CD4-positive, alpha-beta T cell (primary cell): ENCODE results near the gene UBE2I. TPM values are rescaled to one million over a fixed set of nuclear protein-coding genes. Genes with fewer than 3 reads are reported as not detected.

Experiments
- ATAC-seq: fragments of 200-7000 bp; cut with Tn5 transposase; one replicate; pipeline ENCODE4 v1.10.0; 2022; ENCODE audit warnings: mild to moderate bottlenecking; ENCODE audit not compliant: poor library complexity
- CTCF ChIA-PET: fragments of 350-600 bp; sonication (Branson Sonifier 250); formaldehyde crosslinking; loops from one replicate; lab custom pipeline; 2021; ENCODE audit warnings: antibody characterized with exemption, inconsistent platforms; lab: Charles Lee
- POLR2A ChIA-PET: fragments of 350-600 bp; sonication (Branson Sonifier 250); formaldehyde crosslinking; loops from one replicate; lab custom pipeline; 2021; ENCODE audit warnings: antibody characterized with exemption, inconsistent platforms; lab: Charles Lee
- DNase-seq, 14 experiments: peaks; one replicate each; pipeline ENCODE4 v3.0.0-alpha.2; 2013 to 2020; ENCODE audit warnings: mixed read lengths in 2 of 14
- H3K27ac ChIP-seq, 2 donors: one replicate each; pipeline versions ENCODE4 v1.5.1 to v1.7.0; 2013; ENCODE audit warnings: low read length in 2 of 2, low read depth in 1 of 2, mild to moderate bottlenecking in 1 of 2
- H3K27me3 ChIP-seq, 2 experiments: 1 replicate in 1 of 2; 2 replicates in 1 of 2; pipeline versions ENCODE4 v1.6.1 to v1.7.0; 2013; ENCODE audit warnings: low read length in 2 of 2, control low read depth in 1 of 2, mild to moderate bottlenecking in 1 of 2, moderate library complexity in 1 of 2; ENCODE audit not compliant: insufficient read depth in 2 of 2, control insufficient read depth in 1 of 2
- H3K36me3 ChIP-seq: one replicate; pipeline ENCODE4 v1.6.1; 2013; ENCODE audit warnings: low read length, control low read depth; ENCODE audit not compliant: insufficient read depth
- H3K4me1 ChIP-seq: one replicate; pipeline ENCODE4 v1.6.1; 2013; ENCODE audit warnings: low read length, control low read depth; ENCODE audit not compliant: insufficient read depth
- H3K4me3 ChIP-seq: one replicate; pipeline ENCODE4 v1.5.1; 2013; ENCODE audit warnings: mild to moderate bottlenecking, low read length, moderate library complexity
- H3K9me3 ChIP-seq, 2 experiments: 1 replicate in 1 of 2; 2 replicates in 1 of 2; pipeline versions ENCODE4 v1.6.1 to v1.7.0; 2013; ENCODE audit warnings: low read length in 2 of 2, mild to moderate bottlenecking in 2 of 2, control low read depth in 1 of 2, moderate library complexity in 1 of 2; ENCODE audit not compliant: control insufficient read depth in 1 of 2, insufficient read depth in 1 of 2
- H3K27ac Mint-ChIP-seq: one replicate; pipeline ENCODE4 v1.8.0; 2020; ENCODE audit warnings: mixed read lengths
- H3K27me3 Mint-ChIP-seq: one replicate; pipeline ENCODE4 v1.8.0; 2021; ENCODE audit warnings: mixed read lengths
- H3K36me3 Mint-ChIP-seq: one replicate; pipeline ENCODE4 v1.8.0; 2021; ENCODE audit warnings: low read depth, mixed read lengths
- H3K4me1 Mint-ChIP-seq: one replicate; pipeline ENCODE4 v1.8.0; 2021; ENCODE audit warnings: low read depth, mixed read lengths
- H3K4me3 Mint-ChIP-seq: one replicate; pipeline ENCODE4 v1.8.0; 2020; ENCODE audit warnings: mild to moderate bottlenecking, mixed read lengths
- H3K9me3 Mint-ChIP-seq: one replicate; pipeline ENCODE4 v1.8.0; 2020; ENCODE audit warnings: mixed read lengths
- intact Hi-C, 2 experiments: fragments of 100-400 bp; cut with DNase I in 1 of 2; cut with micrococcal nuclease in 1 of 2; formaldehyde crosslinking; loops; one replicate each; pipeline versions ENCODE4 v1.15.1 to v1.9.0; 2023 to 2025; cut with DNase I, micrococcal nuclease
- total RNA-seq, 174 experiments: library from RNA in 2 of 174; stranded (reverse) in 2 of 174; gene quantifications; one replicate each; pipeline ENCODE4 v1.2.3 and lab custom pipeline; 2021 to 2026
- TF ChIP-seq, protein P1 (sequence below): fragments of 200-600 bp; IDR thresholded peaks from one replicate; pipeline ENCODE4 v1.8.0; 2022; ENCODE audit warnings: antibody characterized with exemption, mild to moderate bottlenecking

The UBE2I gene
- total RNA-seq, 2 experiments from 2014 or later, result 247 to 252 TPM

DNA sequence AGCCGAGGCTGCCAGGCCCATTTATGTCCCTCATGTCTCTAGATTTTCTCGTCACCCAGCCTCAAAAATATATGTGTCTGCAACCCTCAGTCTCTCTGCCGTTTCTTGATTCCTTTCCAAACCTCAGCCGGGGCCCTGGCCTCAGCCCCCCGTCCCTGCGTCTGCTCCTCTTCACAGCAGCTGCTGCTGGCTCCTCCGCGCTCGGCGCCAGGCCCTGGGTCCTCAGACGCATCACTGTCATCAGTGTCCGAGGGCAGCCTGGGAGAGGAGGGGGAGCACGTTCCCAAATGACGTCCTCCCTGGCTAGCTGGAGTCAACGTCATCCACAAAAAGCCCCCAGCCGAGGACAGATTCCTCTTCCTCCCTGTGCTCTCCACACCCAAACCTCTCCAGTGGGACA lies 39.9 kb downstream of the UBE2I start:
- ATAC-seq (no peak), DNase-seq (no peak)
- intact Hi-C loops, result no loop called here
- Histone ChIP-seq H3K27me3 (no peaks in the 10 kb centered on the region), H3K4me3 (no peak overlapping the region), H3K9me3 (no peaks in the 10 kb centered on the region), H3K36me3 (peaks cover 28% of the 10 kb centered on the region), H3K4me1 (peaks cover 45% of the 10 kb centered on the region), H3K27ac (no peak overlapping the region)
- Mint-ChIP-seq H3K36me3 (peaks cover 25% of the 10 kb centered on the region), H3K4me3 (no peak overlapping the region), H3K4me1 (peaks cover 16% of the 10 kb centered on the region), H3K27me3 (no peaks in the 10 kb centered on the region), H3K9me3 (no peaks in the 10 kb centered on the region), H3K27ac (no peak overlapping the region)
- TF ChIP-seq, protein P1, sequence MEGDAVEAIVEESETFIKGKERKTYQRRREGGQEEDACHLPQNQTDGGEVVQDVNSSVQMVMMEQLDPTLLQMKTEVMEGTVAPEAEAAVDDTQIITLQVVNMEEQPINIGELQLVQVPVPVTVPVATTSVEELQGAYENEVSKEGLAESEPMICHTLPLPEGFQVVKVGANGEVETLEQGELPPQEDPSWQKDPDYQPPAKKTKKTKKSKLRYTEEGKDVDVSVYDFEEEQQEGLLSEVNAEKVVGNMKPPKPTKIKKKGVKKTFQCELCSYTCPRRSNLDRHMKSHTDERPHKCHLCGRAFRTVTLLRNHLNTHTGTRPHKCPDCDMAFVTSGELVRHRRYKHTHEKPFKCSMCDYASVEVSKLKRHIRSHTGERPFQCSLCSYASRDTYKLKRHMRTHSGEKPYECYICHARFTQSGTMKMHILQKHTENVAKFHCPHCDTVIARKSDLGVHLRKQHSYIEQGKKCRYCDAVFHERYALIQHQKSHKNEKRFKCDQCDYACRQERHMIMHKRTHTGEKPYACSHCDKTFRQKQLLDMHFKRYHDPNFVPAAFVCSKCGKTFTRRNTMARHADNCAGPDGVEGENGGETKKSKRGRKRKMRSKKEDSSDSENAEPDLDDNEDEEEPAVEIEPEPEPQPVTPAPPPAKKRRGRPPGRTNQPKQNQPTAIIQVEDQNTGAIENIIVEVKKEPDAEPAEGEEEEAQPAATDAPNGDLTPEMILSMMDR, result no peak
- CTCF ChIA-PET, result no interaction called here
- POLR2A ChIA-PET, result no interaction called here

DNA sequence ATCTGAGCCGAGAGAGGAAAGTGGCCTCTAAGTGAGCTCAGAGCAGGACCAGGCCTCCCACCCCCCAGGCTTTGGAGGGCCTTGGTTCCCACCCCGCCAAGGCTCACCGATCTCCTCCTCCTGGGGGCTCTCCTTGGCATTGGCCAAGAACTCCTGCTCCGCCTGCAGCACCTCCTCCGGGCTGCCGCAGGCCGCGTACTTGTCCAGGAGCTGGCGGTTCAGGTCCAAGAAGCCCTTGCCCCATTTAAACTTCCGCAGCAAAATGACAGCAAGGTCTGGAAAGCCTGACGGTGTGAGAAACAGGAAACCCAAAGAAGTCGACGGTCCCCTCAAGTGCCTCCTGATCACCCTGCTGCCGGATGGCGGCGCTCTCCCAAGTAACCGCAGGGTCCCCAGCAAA lies 40.5 kb downstream of the UBE2I start:
- Mint-ChIP-seq H3K9me3 (no peaks in the 10 kb centered on the region), H3K27ac (peak overlapping the region; percentile 80), H3K27me3 (no peaks in the 10 kb centered on the region), H3K4me3 (peak overlapping the region; percentile 76), H3K4me1 (peaks cover 16% of the 10 kb centered on the region), H3K36me3 (peaks cover 25% of the 10 kb centered on the region)
- TF ChIP-seq, protein P1, result no peak
- H3K4me1 ChIP-seq, result peaks cover 45% of the 10 kb centered on the region
- H3K4me3 ChIP-seq, result no peak overlapping the region
- CTCF ChIA-PET, result no interaction called here
- no peak overlapping the region for H3K27ac ChIP-seq
- peaks cover 28% of the 10 kb centered on the region for H3K36me3 ChIP-seq
- no peaks in the 10 kb centered on the region for H3K9me3 ChIP-seq
- H3K27me3 ChIP-seq, result no peaks in the 10 kb centered on the region
- ATAC-seq (no peak), DNase-seq (no peak)
- intact Hi-C loops, result loop anchor here in 1 of 2 experiments (2.0 to 5.0 kb wide), 3 partner anchors 41 to 422 kb away; partner anchors contain the start of genes EME2, MRPS34, NME3 and UBE2I
- POLR2A ChIA-PET, result interaction anchor here (0.6 kb wide), 1 partner anchor 477 kb away, joined by 3 read pairs; the partner anchor contains the start of gene FAHD1

- no peaks in the 10 kb centered on the region for H3K27me3 Mint-ChIP-seq
- H3K4me3 ChIP-seq, result peak overlapping the region; percentile 56
- no peaks in the 10 kb centered on the region for H3K27me3 ChIP-seq
- no peaks in the 10 kb centered on the region for H3K9me3 Mint-ChIP-seq
- peaks cover 28% of the 10 kb centered on the region for H3K36me3 ChIP-seq
- DNase-seq (no peak), ATAC-seq (no peak)
- intact Hi-C loops, result loop anchor here in 1 of 2 experiments (2.0 to 5.0 kb wide), 3 partner anchors 42 to 422 kb away; partner anchors contain the start of genes EME2, MRPS34, NME3 and UBE2I
- no peaks in the 10 kb centered on the region for H3K9me3 ChIP-seq
- POLR2A ChIA-PET, result interaction anchor here (1.5 kb wide), 2 partner anchors 8 to 42 kb away, joined by 5 to 9 read pairs; partner anchors contain the start of gene UBE2I
- H3K27ac ChIP-seq, result no peak overlapping the region
- H3K36me3 Mint-ChIP-seq, result peaks cover 25% of the 10 kb centered on the region
- peak overlapping the region; percentile 76 for H3K4me3 Mint-ChIP-seq
- TF ChIP-seq, protein P1, result no peak
- peaks cover 16% of the 10 kb centered on the region for H3K4me1 Mint-ChIP-seq
- peaks cover 51% of the 10 kb centered on the region for H3K4me1 ChIP-seq
- CTCF ChIA-PET, result no interaction called here
- H3K27ac Mint-ChIP-seq, result peak overlapping the region; percentile 80
Observed at GRCh38 chr16:1350691-1351090, 41.3 kb downstream of the UBE2I start.
